NCI-H2029 treated with DMSO at 0.1 percent for 48 hours (cell line): ENCODE data around the gene NCOA7.
A peak's percentile ranks its signal among the peaks of the same experiment; 100 is the strongest.
"Not testable (repeated sequence)": the region's sequence is repeated elsewhere in the genome, so short reads cannot be mapped to it uniquely, and the experiment has no call there.

ENCODE experiments used
- DNase-seq: peaks from one replicate; lab custom pipeline; 2025; lab: John Stamatoyannopoulos, UW

Gene NCOA7

GRCh38 chr6:125753218-125753936 is 37.4 kb upstream of the NCOA7 start:
- DNase-seq = peak; percentile 68

GRCh38 chr6:125753937-125754259 is 36.9 kb upstream of the NCOA7 start:
- no peak for DNase-seq

- peak; percentile 64 for DNase-seq
Observed at GRCh38 chr6:125754566-125754965, 36.2 kb upstream of the NCOA7 start.

- no peak for DNase-seq
Observed at GRCh38 chr6:125759184-125759902, 31.4 kb upstream of the NCOA7 start.

GRCh38 chr6:125759959-125760457 is 30.8 kb upstream of the NCOA7 start:
- no peak for DNase-seq

- DNase-seq = no peak
Observed at GRCh38 chr6:125764121-125764671, 26.6 kb upstream of the NCOA7 start.

- DNase-seq = no peak
Observed at GRCh38 chr6:125765944-125766343, 24.8 kb upstream of the NCOA7 start.

GRCh38 chr6:125766641-125767040 is 24.1 kb upstream of the NCOA7 start:
- no peak for DNase-seq

GRCh38 chr6:125769147-125769783 is 21.5 kb upstream of the NCOA7 start:
- DNase-seq = no peak

- DNase-seq = no peak
Observed at GRCh38 chr6:125773387-125774341, 17.1 kb upstream of the NCOA7 start.

GRCh38 chr6:125776107-125776826 is 14.5 kb upstream of the NCOA7 start:
- DNase-seq = not testable (repeated sequence)

GRCh38 chr6:125779924-125780539 is 10.7 kb upstream of the NCOA7 start:
- DNase-seq = peak; percentile 100

GRCh38 chr6:125780540-125781313 is 10.0 kb upstream of the NCOA7 start:
- peak; percentile 99 for DNase-seq

- peak; percentile 72 for DNase-seq
Observed at GRCh38 chr6:125781314-125781868, 9.4 kb upstream of the NCOA7 start.

- no peak for DNase-seq
Observed at GRCh38 chr6:125784365-125784764, 6.4 kb upstream of the NCOA7 start.

GRCh38 chr6:125787791-125788190 is 3.0 kb upstream of the NCOA7 start:
- DNase-seq = no peak

GRCh38 chr6:125789167-125789566 is 1.6 kb upstream of the NCOA7 start:
- no peak for DNase-seq

GRCh38 chr6:125789576-125790357 is 993 bp upstream of the NCOA7 start:
- DNase-seq = peak; percentile 92
